GM18951 (cell line): ENCODE data around the gene ATXN2L.
"Not testable (repeated sequence)": the region's sequence is repeated elsewhere in the genome, so short reads cannot be mapped to it uniquely, and the experiment has no call there.

Experiments
- POLR2A ChIP-seq: IDR thresholded peaks from 4 replicates; pipeline ENCODE4 v1.6.1; 2011; ENCODE audit warnings: mild to moderate bottlenecking; ENCODE audit not compliant: insufficient read length, insufficient read depth; ENCODE audit errors: extremely low read depth
- in situ Hi-C: fragments of 300-500 bp; cut with MboI; formaldehyde crosslinking; loops from one replicate; pipeline ENCODE4 v1.12.0; 2022; ENCODE audit warnings: low sequenced_read_pairs, mixed read lengths, inconsistent platforms; ENCODE audit not compliant: unreplicated experiment

ATXN2L gene

GRCh38 chr16:28872952-28873351 is 50.2 kb downstream of the ATXN2L start:
- TF ChIP-seq POLR2A: no peak
- in situ Hi-C loops: no loop called here

GRCh38 chr16:28873543-28874201 is 50.9 kb downstream of the ATXN2L start:
- in situ Hi-C loops: no loop called here

DNA sequence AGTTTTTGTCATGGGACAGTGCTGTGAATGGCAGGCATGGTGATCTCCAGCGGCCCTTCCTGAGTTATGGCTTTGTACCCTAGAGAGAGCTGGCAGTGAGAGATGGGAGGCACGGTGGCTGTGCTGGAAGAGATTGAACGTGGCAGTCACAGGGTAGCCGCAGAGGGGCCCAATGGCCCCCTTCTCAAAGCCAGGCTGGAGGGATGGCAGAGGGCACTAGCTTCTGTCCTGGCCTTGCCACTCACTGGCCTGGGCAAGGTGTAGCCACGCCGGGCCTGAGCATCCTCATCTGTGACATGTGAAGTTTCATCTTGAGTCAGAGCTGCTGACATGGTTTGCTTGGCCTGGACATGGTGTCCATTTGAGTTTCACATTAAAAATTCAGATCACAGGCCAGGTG is 51.6 kb downstream of the ATXN2L start:
- in situ Hi-C loops: no loop called here
- TF ChIP-seq POLR2A: no peak

More at GRCh38 chr16:28873543-28874201, 50.9 kb downstream of the ATXN2L start:
- no peak for TF ChIP-seq POLR2A

DNA sequence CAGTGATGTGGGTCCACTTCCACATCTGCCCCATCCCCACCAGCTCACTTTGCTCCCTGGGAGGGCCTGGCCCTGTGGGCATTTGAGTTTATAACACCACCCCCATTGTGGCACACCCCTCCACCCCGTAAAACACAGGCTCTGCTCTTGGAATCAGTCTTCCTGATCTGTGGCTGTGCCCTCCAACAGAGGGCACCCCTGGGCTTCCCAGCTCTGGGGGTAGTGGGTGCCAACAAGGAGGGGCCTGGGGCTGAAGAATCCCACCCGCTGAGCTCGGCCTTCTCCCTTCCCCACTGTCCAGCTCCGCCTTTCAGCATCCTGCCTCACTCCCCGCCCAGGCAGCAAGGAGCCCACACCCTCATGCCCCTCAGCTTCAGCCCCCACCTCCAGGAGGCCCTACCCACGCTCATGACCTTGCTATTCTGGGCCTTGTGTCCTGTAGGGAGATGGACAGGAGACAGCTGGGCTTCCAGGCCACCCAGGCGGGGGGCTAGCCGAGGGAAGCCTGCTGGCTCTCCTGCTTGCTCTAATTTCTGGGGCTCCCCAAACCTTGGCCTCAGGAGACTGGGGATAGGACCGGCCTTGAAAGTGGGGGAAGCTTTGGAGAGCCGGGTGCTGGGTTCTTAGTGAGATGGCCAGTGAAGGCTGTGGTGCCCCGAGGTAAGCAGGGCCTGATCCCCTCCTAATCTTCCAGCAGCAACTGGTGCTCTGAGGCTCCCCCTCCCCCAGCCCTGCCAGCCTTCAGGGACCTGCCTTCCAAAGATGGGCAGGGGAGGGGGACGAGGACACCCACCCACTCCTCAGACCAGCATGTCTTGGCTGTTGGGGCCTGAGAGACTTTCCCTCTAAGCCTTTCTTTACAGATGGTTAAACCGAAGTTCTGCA is 52.6 kb downstream of the ATXN2L start:
- in situ Hi-C loops: no loop called here

GRCh38 chr16:28876019-28876659 is 53.3 kb downstream of the ATXN2L start:
- in situ Hi-C loops: no loop called here
- TF ChIP-seq POLR2A: no peak

More for the DNA sequence above, 52.6 kb downstream of the ATXN2L start:
- no peak for TF ChIP-seq POLR2A

- in situ Hi-C loops: no loop called here
- TF ChIP-seq POLR2A: no peak
Measured at GRCh38 chr16:28876973-28877654, 54.3 kb downstream of the ATXN2L start.

DNA sequence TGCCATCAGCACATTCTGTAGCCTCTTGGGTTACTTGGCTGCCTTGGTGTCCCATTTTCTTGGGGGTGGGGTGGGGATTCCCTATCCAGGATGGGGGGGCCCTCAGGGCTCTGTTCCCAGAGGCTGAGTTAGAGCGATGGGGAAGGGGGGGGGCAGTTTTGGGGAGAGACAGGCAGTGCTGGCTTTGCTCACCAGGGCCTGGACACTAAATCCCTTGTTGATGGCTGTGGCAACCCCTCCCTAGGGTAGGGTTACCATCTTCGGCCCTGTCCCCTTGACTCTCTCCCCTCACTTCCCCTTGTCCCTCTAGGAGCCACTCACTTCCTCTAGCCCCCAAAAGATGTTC is 54.8 kb downstream of the ATXN2L start:
- no peak for TF ChIP-seq POLR2A
- in situ Hi-C loops: no loop called here

- in situ Hi-C loops: no loop called here
Measured at GRCh38 chr16:28878083-28878926, 55.5 kb downstream of the ATXN2L start, which contains the start of gene ATP2A1. Gene ATP2A1 (plus strand): TSS chr16:28878488. CDS start chr16:28878672, 184 bp downstream.

DNA sequence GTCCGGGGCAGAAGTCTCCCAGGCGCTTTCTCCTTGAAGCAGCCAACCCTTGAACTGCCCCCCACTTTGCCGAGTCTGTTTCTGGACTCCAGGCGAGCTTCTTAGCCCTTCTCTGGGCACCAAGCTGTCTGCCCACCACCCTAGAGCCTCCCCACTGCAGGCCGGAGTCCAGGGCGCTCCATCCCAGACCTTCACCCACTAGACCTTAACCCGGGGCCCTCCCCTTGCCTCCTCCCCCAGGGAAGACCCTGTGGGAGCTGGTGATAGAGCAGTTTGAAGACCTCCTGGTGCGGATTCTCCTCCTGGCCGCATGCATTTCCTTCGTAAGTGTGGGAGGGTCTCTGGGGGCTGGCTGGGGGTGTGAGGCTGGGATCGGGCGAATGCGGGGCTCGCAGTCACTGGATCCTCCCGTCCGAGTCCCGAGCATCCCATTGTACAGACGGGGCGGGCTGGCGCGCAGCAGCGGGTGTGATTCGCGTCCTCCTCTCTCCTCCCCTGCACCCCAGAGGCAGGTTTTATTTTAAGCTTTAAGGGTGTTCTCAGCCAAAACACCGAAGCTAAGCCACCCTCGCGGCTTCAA is 56.6 kb downstream of the ATXN2L start:
- TF ChIP-seq POLR2A: no peak
- in situ Hi-C loops: no loop called here

More at GRCh38 chr16:28878083-28878926, 55.5 kb downstream of the ATXN2L start, which contains the start of gene ATP2A1:
- no peak for TF ChIP-seq POLR2A

DNA sequence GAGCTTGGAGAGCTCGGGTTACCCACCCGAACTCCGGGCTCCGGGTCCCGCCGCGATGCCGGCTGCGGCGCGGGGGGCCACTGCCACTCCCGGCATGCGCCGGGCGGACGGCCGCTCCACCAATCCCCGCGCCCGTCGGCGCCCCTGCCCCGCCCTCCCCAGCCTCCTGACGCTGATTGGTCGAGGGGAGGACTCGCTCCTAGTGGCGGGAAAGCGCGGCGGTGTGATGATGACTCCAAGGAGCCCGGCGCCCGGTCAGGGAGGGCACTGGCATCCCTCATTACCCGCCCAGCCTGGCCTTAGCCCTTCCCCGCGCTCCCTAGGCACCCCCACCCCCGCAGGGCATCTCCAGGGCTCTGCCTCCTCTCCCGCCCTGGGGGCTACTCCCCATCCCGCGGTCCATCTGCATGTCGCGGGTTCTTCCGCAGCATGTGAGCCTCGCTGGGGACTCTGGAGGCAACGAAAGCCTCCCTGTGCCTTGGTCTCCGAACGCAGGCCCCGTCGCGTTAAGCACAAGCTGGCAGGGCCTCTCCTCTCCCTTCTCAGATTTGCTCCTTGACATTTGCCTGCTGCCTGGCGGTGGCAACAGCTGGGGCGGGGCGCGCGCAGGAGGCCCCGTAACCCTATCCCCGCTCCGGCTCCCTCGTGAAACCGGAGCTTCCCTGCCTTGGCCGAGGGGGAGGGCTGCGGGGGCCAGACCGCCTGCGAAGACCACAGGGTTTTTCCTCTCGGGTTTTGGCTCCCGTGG is 57.2 kb downstream of the ATXN2L start:
- peak; percentile 83 for TF ChIP-seq POLR2A
- in situ Hi-C loops: no loop called here

- no peak for TF ChIP-seq POLR2A
- in situ Hi-C loops: no loop called here
Measured at GRCh38 chr16:28880589-28880915, 57.8 kb downstream of the ATXN2L start.

DNA sequence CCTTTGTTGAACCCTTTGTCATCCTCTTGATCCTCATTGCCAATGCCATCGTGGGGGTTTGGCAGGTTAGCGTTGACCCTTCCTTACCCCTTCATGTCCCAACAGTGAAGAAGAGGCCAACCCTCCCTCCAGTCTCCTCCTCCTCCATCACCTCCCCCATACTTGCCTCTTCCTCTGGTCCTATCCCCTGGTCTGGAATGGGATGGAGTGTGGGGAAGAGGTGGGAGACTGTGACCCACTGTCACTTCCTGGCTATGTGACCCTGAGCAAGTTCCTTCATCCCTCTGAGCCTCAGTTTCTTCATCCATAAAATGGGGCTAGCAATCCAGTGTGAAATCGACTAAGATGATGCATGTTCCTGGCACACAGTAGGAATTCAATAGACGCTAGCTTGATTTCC is 58.2 kb downstream of the ATXN2L start:
- TF ChIP-seq POLR2A: no peak
- in situ Hi-C loops: no loop called here

- in situ Hi-C loops: not testable (repeated sequence)
Measured at GRCh38 chr16:28881565-28881964, 58.8 kb downstream of the ATXN2L start.
